Ishikawa (cell line): ENCODE results near the gene TXNDC5.

Source experiments
- CEBPB ChIP-seq: IDR thresholded peaks from 2 replicates; pipeline ENCODE4 v1.6.1; 2012
- CREB1 ChIP-seq: IDR thresholded peaks from 2 replicates; pipeline ENCODE4 v1.6.1; 2012; ENCODE audit warnings: low read depth
- EGR1 ChIP-seq: IDR thresholded peaks from 2 replicates; pipeline ENCODE4 v1.6.1; 2012
- EP300 ChIP-seq: IDR thresholded peaks from 2 replicates; pipeline ENCODE4 v1.6.1; 2012; ENCODE audit warnings: borderline replicate concordance
- FOXM1 ChIP-seq: IDR thresholded peaks from 2 replicates; pipeline ENCODE4 v1.6.1; 2012; ENCODE audit warnings: low read depth, borderline replicate concordance
- MAX ChIP-seq: IDR thresholded peaks from 2 replicates; pipeline ENCODE4 v1.6.1; 2012
- NFIC ChIP-seq: IDR thresholded peaks from 2 replicates; pipeline ENCODE4 v1.6.1; 2012
- RAD21 ChIP-seq: IDR thresholded peaks from 2 replicates; pipeline ENCODE4 v1.6.1; 2012; ENCODE audit warnings: low read depth
- REST ChIP-seq: IDR thresholded peaks from 2 replicates; pipeline ENCODE4 v1.6.1; 2012; ENCODE audit warnings: low read depth, mild to moderate bottlenecking
- TAF1 ChIP-seq: IDR thresholded peaks from 2 replicates; pipeline ENCODE4 v1.6.1; 2012; ENCODE audit warnings: low read depth, mild to moderate bottlenecking
- TCF12 ChIP-seq: IDR thresholded peaks from 2 replicates; pipeline ENCODE4 v1.6.1; 2012; ENCODE audit warnings: low read depth
- TEAD4 ChIP-seq: IDR thresholded peaks from 2 replicates; pipeline ENCODE4 v1.6.1; 2012
- USF1 ChIP-seq: IDR thresholded peaks from 2 replicates; pipeline ENCODE4 v1.6.1; 2012
- YY1 ChIP-seq: IDR thresholded peaks from 2 replicates; pipeline ENCODE4 v1.6.1; 2012; ENCODE audit warnings: low read depth
- ZBTB7A ChIP-seq: IDR thresholded peaks from 2 replicates; pipeline ENCODE4 v1.6.1; 2012; ENCODE audit warnings: low read depth

Gene TXNDC5

GRCh38 chr6:7919871-7920270, 9.3 kb upstream of the TXNDC5 start:
- TF ChIP-seq CEBPB, result no peak
- TF ChIP-seq NFIC, result no peak
- TF ChIP-seq EP300, result no peak
- TF ChIP-seq FOXM1, result no peak
- TF ChIP-seq TEAD4, result no peak
- TF ChIP-seq RAD21, result no peak
- no peak for TF ChIP-seq CREB1
- TF ChIP-seq ZBTB7A, result no peak
- no peak for TF ChIP-seq TCF12
- no peak for TF ChIP-seq EGR1
- no peak for TF ChIP-seq USF1
- no peak for TF ChIP-seq YY1
- TF ChIP-seq REST, result no peak

GRCh38 chr6:7918403-7918802, 7.8 kb upstream of the TXNDC5 start:
- TF ChIP-seq CREB1 (no peak), MAX (no peak), REST (no peak), EGR1 (no peak), NFIC (no peak), FOXM1 (no peak), RAD21 (no peak), TCF12 (no peak)

- no peak for TF ChIP-seq USF1
- TF ChIP-seq NFIC, result no peak
- TF ChIP-seq FOXM1, result no peak
- no peak for TF ChIP-seq RAD21
- no peak for TF ChIP-seq TAF1
- TF ChIP-seq YY1, result no peak
- no peak for TF ChIP-seq EP300
- TF ChIP-seq CREB1, result no peak
- no peak for TF ChIP-seq CEBPB
- TF ChIP-seq ZBTB7A, result no peak
- no peak for TF ChIP-seq MAX
- TF ChIP-seq TCF12, result no peak
- no peak for TF ChIP-seq EGR1
- TF ChIP-seq TEAD4, result no peak
- TF ChIP-seq REST, result no peak
These were observed 7.1 kb upstream of the TXNDC5 start for GRCh38 chr6:7917729-7918128.

- TF ChIP-seq TCF12 (no peak), RAD21 (no peak), TEAD4 (no peak), NFIC (no peak), TAF1 (no peak), EGR1 (no peak), REST (no peak), CEBPB (no peak), FOXM1 (no peak), ZBTB7A (no peak)
These were observed 6.4 kb upstream of the TXNDC5 start for GRCh38 chr6:7916959-7917358.
